GM23338 (cell line): ENCODE measurements around the gene ZNF782. TPM values are rescaled to one million over a fixed set of nuclear protein-coding genes. Genes with fewer than 3 reads are reported as not detected.

ENCODE experiments used
- polyA plus RNA-seq: library from polyadenylated mRNA; unstranded; fragments of >200 nt; fragmentation: Nextera tagmentation; extraction: Ambion mirVana; gene quantifications from 2 replicates; pipeline ENCODE4 v1.2.1, GENCODE V29; 2016
- total RNA-seq: library from RNA; depleted of rRNA; stranded (reverse); fragments of >200 nt; shearing (Covaris generic); gene quantifications from 2 replicates; pipeline ENCODE4 v1.2.3, GENCODE V29; 2014; rRNA removed

ZNF782 gene
- total and polyA plus RNA-seq, 2 experiments from 2014 or later, result 2.1 to 5.0 TPM

Other genes with a start within 250 kb of the ZNF782 start
- gene CDC14B, start 234.7 kb downstream of the ZNF782 start, total RNA-seq, result 52.1 and 53.4 TPM in 2 replicates
- 11.9 and 12.2 TPM in 2 replicates for gene CDC14B, start 234.7 kb downstream of the ZNF782 start, polyA plus RNA-seq
- gene PRXL2C, start 199.2 kb downstream of the ZNF782 start, total RNA-seq, result 5.2 and 7.8 TPM in 2 replicates
- gene PRXL2C, start 199.2 kb downstream of the ZNF782 start, polyA plus RNA-seq, result 6.6 and 7.9 TPM in 2 replicates
- 14.5 and 18.7 TPM in 2 replicates for gene ZNF510, start 76.4 kb downstream of the ZNF782 start, total RNA-seq
- 3.9 and 4.8 TPM in 2 replicates for gene ZNF510, start 76.4 kb downstream of the ZNF782 start, polyA plus RNA-seq
- 0.54 and 1.6 TPM in 2 replicates for gene NUTM2G, start 74.3 kb upstream of the ZNF782 start, total RNA-seq
- 0.70 and 0.76 TPM in 2 replicates for gene NUTM2G, start 74.3 kb upstream of the ZNF782 start, polyA plus RNA-seq
- 59.1 and 63.4 TPM in 2 replicates for gene CTSV, start 184.6 kb upstream of the ZNF782 start, total RNA-seq
- gene CTSV, start 184.6 kb upstream of the ZNF782 start, polyA plus RNA-seq, result 89.9 and 97.9 TPM in 2 replicates